Psoas muscle (tissue), 8 donors: ENCODE results near the gene DAO. TPM values are rescaled to one million over a fixed set of nuclear protein-coding genes. Genes with fewer than 3 reads are reported as not detected.

Experiments
- ATAC-seq, 4 donors: fragments of 200-7000 bp; cut with Tn5 transposase; one replicate each; pipeline ENCODE4 v1.9.1; 2020; ENCODE audit warnings: moderate library complexity in 3 of 4, mild to moderate bottlenecking in 2 of 4
- DNase-seq, 2 donors: peaks; one replicate each; pipeline ENCODE4 v3.0.0-alpha.2; 2020
- H3K27ac ChIP-seq: fragments of 200-600 bp; one replicate; pipeline ENCODE4 v1.8.0; 2022
- H3K27me3 ChIP-seq, 3 donors: fragments of 200-600 bp in 1 of 3; one replicate each; pipeline versions ENCODE4 v1.6.1 to v1.8.0; 2013 to 2022; ENCODE audit warnings: low read length in 2 of 3, mild to moderate bottlenecking in 2 of 3, moderate library complexity in 1 of 3; ENCODE audit not compliant: insufficient read depth in 3 of 3
- H3K36me3 ChIP-seq, 2 donors: fragments of 200-600 bp in 1 of 2; one replicate each; pipeline versions ENCODE4 v1.6.1 to v1.8.0; 2013 to 2022; ENCODE audit warnings: low read depth in 1 of 2, mild to moderate bottlenecking in 1 of 2, moderate library complexity in 1 of 2; ENCODE audit not compliant: insufficient read depth in 1 of 2
- H3K4me1 ChIP-seq: fragments of 200-600 bp; one replicate; pipeline ENCODE4 v1.8.0; 2022
- H3K4me3 ChIP-seq: fragments of 200-600 bp; one replicate; pipeline ENCODE4 v1.8.0; 2022; ENCODE audit warnings: mild to moderate bottlenecking
- H3K9me3 ChIP-seq: fragments of 200-600 bp; one replicate; pipeline ENCODE4 v1.8.0; 2022
- CTCF ChIP-seq: fragments of 200-600 bp; IDR thresholded peaks from one replicate; pipeline ENCODE4 v1.8.0; 2022; ENCODE audit warnings: antibody characterized with exemption
- WGBS, 3 donors: extraction: QIAGEN DNeasy Blood & Tissue Kit; methylation state at CpG; one replicate each; pipeline versions ENCODE4 v1.1.6 to v1.1.7; 2013; 5-methylcytosine and 5-hydroxymethylcytosine counted together
- intact Hi-C, 2 donors: fragments of 100-400 bp; cut with DNase I; formaldehyde crosslinking; loops; one replicate each; pipeline versions ENCODE4 v1.11.0 to v1.14.2; 2022
- polyA plus RNA-seq, 3 donors: library from polyadenylated mRNA; stranded (reverse); fragments of 200-250 nt; gene quantifications; one replicate each; pipeline ENCODE4 v1.2.3, GENCODE V29; 2013
- total RNA-seq, 4 donors: library from RNA; stranded (reverse); fragmentation: NEBNext Ultra II Directional in 2 of 4; extraction: Animal tissue kit (Norgen Biotek cat#: 25700) in 2 of 4; gene quantifications; one replicate each; pipeline versions ENCODE4 v1.2.1 to v1.2.4, GENCODE V29; 2021 to 2023
- donor health status: healthy with polysubstance abuse.
- donor health status: DM: no; HTN: no; CAD: no; lungs with moderate emphysema.
- donor health status: Bipolar disorder and iron deficiency.
- donor health status: healthy.
- donor health status: DM: yes; HTN: yes; CAD: no.
- donor health status: DM: no; HTN: no; CAD: no.
- donor health status: DM: no; HTN: no; CAD: no.
- donor health status: DM: yes; HTN: yes; CAD: no.

The DAO gene
- total and polyA plus RNA-seq, 7 donors: not detected

- 17 to 27% (median 21%) methylated on average over 5 of the region's 5 CpGs for WGBS, 3 donors
- peak overlapping the region; percentile 36 for H3K4me3 ChIP-seq
- ATAC-seq (peak; percentile 85 to 93 (median 89)), DNase-seq (peak; percentile 72 to 86)
- peaks cover 3 to 53% of the 10 kb centered on the region in 2 donors for H3K36me3 ChIP-seq
- intact Hi-C loops: no loop called here
- no peaks in the 10 kb centered on the region for H3K9me3 ChIP-seq
- no peak for TF ChIP-seq CTCF
- H3K4me1 ChIP-seq: peaks cover 64% of the 10 kb centered on the region
- H3K27me3 ChIP-seq: no peaks in the 10 kb centered on the region
- peak overlapping the region; percentile 81 for H3K27ac ChIP-seq
These were observed 33.6 kb upstream of the DAO start for GRCh38 chr12:108846290-108846701.

GRCh38 chr12:108847705-108848104 lies 32.2 kb upstream of the DAO start:
- H3K4me3 ChIP-seq: peak overlapping the region; percentile 2
- H3K27ac ChIP-seq: peak overlapping the region; percentile 81
- 77 to 86% (median 80%) methylated on average over 10 of the region's 10 CpGs for WGBS, 3 donors
- no peaks in the 10 kb centered on the region for H3K27me3 ChIP-seq
- ATAC-seq: no peak
- no peak for TF ChIP-seq CTCF
- H3K36me3 ChIP-seq: peaks cover 3 to 55% of the 10 kb centered on the region in 2 donors
- no peaks in the 10 kb centered on the region for H3K9me3 ChIP-seq
- intact Hi-C loops: no loop called here
- peaks cover 68% of the 10 kb centered on the region for H3K4me1 ChIP-seq
- DNase-seq: no peak

- Histone ChIP-seq H3K4me3 (no peak overlapping the region), H3K4me1 (peaks cover 84% of the 10 kb centered on the region), H3K27me3 (no peaks in the 10 kb centered on the region), H3K36me3 (peaks cover 0 to 38% of the 10 kb centered on the region in 2 donors), H3K9me3 (no peaks in the 10 kb centered on the region), H3K27ac (peak overlapping the region; percentile 81)
- intact Hi-C loops: loop anchor here (5.0 to 10.0 kb wide), 4 partner anchors 32 to 285 kb away; partner anchors contain the start of genes ALKBH2 (in 1 of the 2), ISCU (in 1 of the 2), SART3 (in 1 of the 2) and UNG (in 1 of the 2)
- peak in 1 of 2 donors; percentile 67 for DNase-seq
- peak in 1 of 4 donors; percentile 15 for ATAC-seq
- no peak for TF ChIP-seq CTCF
These were observed 30.2 kb upstream of the DAO start for GRCh38 chr12:108849660-108850059.

GRCh38 chr12:108850854-108851573 lies 28.9 kb upstream of the DAO start:
- ATAC-seq (peak in 3 of 4 donors; percentile 22 to 46 (median 42)), DNase-seq (peak; percentile 59 to 72)
- WGBS, 3 donors: 57 to 67% (median 62%) methylated on average over 8 to 9 of the region's 9 CpGs
- peak; percentile 6 for TF ChIP-seq CTCF
- intact Hi-C loops: loop anchor here (5.0 to 10.0 kb wide), 4 partner anchors 34 to 286 kb away; partner anchors contain the start of genes ALKBH2 (in 1 of the 2), ISCU (in 1 of the 2), SART3 (in 1 of the 2) and UNG (in 1 of the 2)
- Histone ChIP-seq H3K36me3 (peaks cover 0 to 38% of the 10 kb centered on the region in 2 donors), H3K9me3 (no peaks in the 10 kb centered on the region), H3K4me1 (peaks cover 86% of the 10 kb centered on the region), H3K27me3 (no peaks in the 10 kb centered on the region), H3K4me3 (no peak overlapping the region), H3K27ac (peak overlapping the region; percentile 100)
